Cortex of kidney (tissue), 1 donor: ENCODE measurements around the gene ANTKMT.

Experiments
- DNase-seq: peaks from one replicate; lab custom pipeline; 2025; lab: John Stamatoyannopoulos, UW

Gene ANTKMT

DNA sequence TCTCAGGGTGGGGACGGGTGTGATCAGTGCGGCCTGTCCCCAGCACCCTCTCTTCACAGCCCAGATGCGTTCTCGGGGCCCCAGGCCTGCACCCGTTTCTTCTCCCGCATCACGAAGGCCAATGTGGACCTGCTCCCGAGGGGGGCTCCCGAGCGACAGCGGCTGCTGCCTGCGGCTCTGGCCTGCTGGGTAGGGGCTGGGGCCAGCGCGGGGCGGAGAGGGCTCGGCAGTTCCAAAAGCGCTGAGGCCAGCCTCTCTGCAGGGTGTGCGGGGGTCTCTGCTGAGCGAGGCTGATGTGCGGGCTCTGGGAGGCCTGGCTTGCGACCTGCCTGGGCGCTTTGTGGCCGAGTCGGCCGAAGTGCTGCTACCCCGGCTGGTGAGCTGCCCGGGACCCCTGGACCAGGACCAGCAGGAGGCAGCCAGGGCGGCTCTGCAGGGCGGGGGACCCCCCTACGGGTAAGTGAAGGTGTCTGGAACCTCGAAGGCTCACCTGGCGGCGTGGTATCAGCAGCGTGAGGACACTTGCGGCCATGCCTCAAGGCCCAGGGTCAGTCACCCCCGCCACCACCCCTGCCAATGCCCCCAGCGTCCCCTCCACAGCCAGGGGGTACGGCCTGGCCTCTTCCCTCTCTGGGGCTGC, 44.0 kb downstream of the ANTKMT start:
- DNase-seq, result no peak

- no peak for DNase-seq
Observed at GRCh38 chr16:765488-765865, 44.5 kb downstream of the ANTKMT start.

DNA sequence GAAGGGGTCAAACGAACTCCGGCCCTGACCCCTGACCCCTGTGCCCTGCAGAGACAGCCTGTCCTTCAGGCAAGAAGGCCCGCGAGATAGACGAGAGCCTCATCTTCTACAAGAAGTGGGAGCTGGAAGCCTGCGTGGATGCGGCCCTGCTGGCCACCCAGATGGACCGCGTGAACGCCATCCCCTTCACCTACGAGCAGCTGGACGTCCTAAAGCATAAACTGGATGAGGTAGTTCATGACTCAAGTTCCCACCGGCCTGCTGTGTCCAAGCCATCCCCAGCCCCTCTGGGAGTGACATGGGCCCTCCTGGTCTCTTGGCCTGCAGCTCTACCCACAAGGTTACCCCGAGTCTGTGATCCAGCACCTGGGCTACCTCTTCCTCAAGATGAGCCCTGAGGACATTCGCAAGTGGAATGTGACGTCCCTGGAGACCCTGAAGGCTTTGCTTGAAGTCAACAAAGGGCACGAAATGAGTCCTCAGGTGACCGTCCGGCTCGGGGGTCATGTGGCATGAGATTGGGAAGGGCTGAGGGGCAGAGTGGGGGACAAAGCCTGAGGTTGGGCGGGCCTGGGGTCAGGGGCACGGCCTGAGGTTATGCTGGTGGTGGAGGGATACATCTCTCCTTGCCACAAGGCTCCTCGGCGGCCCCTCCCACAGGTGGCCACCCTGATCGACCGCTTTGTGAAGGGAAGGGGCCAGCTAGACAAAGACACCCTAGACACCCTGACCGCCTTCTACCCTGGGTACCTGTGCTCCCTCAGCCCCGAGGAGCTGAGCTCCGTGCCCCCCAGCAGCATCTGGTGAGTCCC, 45.3 kb downstream of the ANTKMT start:
- DNase-seq, result no peak

DNA sequence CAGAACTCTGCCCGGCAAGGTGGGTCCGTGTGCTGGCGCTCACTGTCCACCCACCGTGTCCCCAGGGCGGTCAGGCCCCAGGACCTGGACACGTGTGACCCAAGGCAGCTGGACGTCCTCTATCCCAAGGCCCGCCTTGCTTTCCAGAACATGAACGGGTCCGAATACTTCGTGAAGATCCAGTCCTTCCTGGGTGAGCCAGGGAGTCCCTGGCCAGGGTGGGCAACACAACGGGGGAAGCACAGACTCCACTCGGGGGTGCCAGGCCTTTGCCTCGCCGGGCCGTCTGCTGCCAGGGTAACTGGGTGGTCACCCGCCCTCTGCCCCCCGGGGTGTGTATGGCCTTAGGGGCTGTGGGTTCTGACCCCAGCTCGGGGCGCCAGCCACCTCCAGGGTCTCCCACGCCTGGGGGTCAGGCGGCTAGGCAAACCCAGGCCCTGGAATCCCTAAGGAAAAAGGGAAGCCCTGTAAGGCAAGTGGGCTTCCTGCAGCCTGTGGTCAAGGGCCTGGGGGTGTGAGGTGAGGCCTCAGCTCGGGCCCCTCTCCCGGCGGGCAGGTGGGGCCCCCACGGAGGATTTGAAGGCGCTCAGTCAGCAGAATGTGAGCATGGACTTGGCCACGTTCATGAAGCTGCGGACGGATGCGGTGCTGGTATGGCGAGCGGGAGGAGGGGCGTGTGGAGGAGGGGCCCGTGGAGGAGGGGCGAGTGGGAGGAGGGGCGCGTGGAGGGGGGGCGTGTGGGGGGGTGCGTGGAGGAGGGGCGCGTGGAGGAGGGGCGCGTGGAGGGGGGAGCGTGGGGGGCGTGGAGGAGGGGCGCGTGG, 46.1 kb downstream of the ANTKMT start:
- DNase-seq, result no peak

GRCh38 chr16:767743-768235, 46.8 kb downstream of the ANTKMT start:
- DNase-seq, result no peak

DNA sequence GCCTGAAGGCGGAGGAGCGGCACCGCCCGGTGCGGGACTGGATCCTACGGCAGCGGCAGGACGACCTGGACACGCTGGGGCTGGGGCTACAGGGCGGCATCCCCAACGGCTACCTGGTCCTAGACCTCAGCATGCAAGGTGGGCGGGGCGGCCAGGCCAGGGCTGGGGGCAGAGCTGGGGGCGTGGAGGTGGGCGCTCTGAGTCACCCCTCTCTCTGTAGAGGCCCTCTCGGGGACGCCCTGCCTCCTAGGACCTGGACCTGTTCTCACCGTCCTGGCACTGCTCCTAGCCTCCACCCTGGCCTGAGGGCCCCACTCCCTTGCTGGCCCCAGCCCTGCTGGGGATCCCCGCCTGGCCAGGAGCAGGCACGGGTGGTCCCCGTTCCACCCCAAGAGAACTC, 47.5 kb downstream of the ANTKMT start:
- DNase-seq, result no peak

DNA sequence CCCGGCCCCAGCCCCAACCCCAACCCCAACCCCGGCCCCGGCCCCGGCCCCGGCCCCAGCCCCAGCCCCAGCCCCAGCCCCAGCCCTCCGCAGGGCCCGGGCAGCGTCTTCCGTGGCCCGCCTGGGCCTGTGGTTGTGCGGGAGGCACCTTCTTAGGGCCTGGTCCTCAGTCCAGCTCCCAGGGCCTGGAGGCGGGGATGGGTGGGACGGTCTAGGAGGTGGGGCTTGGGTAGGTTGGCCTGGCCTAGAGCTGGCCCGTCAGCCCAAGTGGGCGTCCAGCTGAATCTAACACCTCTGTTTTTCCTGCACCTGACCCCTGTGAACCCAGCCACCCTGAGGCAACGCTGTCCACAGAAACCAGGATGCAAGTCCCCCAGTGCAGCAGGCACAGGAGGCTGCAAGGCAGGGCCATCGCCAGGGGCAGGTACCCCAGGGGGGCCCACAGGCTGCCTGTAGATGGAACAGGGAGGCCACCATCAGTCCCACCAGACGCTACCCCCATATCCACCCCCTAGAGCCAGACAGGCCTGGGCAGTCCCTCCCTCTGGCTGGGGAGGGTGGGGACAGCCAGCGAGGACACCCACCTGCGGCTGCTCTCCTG, 48.3 kb downstream of the ANTKMT start:
- DNase-seq, result no peak

- DNase-seq, result no peak
Observed at GRCh38 chr16:769934-770333, 49.0 kb downstream of the ANTKMT start.

DNA sequence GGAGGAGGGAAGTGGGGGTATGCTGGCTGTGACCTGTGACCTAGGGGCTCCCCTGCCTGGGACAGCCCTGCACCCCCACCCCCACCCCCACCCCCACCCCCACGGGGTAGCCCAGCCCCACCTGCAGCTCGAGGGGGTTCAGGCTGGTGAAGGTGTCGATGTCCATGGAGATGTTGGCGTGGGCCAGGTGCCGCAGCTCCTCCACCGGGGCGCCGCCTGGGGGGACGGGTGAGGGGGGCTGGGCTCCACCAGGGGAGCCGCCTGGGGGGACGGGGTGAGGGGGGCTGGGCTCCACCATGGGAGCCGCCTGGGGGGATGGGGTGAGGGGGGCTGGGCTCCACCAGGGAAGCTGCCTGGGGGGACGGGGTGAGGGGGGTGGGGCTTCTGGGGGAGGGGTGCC, 49.5 kb downstream of the ANTKMT start:
- DNase-seq, result no peak
